ENCODE results near the gene CTIF.
"Not testable (repeated sequence)": the region's sequence is repeated elsewhere in the genome, so short reads cannot be mapped to it uniquely, and the experiment has no call there.

- TF ChIP-seq POLR2A (IDR thresholded peaks at IDR 0.05; ENCODE audit: low read depth, low read length); TAF1 (IDR thresholded peaks at IDR 0.05; ENCODE audit: borderline replicate concordance, low read depth, low read length): not testable (repeated sequence)
Measured at GRCh38 chr18:48811977-48812451, 273.2 kb downstream of the CTIF start.
